Smooth muscle cell (in vitro differentiated cells): ENCODE results near the gene CCDC80. TPM values are rescaled to one million over a fixed set of nuclear protein-coding genes. Genes with fewer than 3 reads are reported as not detected.
A peak's percentile ranks its signal among the peaks of the same experiment; 100 is the strongest.

ENCODE experiments used
- DNase-seq: peaks from one replicate; lab custom pipeline; 2025; ENCODE audit not compliant: unreplicated experiment; lab: John Stamatoyannopoulos, UW
- H2AFZ ChIP-seq: fragments of 200-600 bp; sonication (generic); 2 replicates; pipeline ENCODE4 v1.6.0; 2016; ENCODE audit warnings: antibody characterized with exemption, low read depth, mild to moderate bottlenecking
- H3F3A ChIP-seq: fragments of 200-600 bp; sonication (generic); 2 replicates; pipeline ENCODE4 v1.6.0; 2017; ENCODE audit warnings: antibody characterized with exemption, low read depth
- H3K27ac ChIP-seq: fragments of 200-600 bp; sonication (generic); 2 replicates; pipeline ENCODE4 v1.5.1; 2016; ENCODE audit warnings: low read depth, mild to moderate bottlenecking
- H3K27me3 ChIP-seq: fragments of 200-600 bp; sonication (generic); 2 replicates; pipeline ENCODE4 v1.6.1; 2016; ENCODE audit warnings: low read depth, mild to moderate bottlenecking
- H3K36me3 ChIP-seq: fragments of 200-600 bp; sonication (generic); 2 replicates; pipeline ENCODE4 v1.5.1; 2016; ENCODE audit warnings: low read depth
- H3K4me1 ChIP-seq: fragments of 200-600 bp; sonication (generic); 2 replicates; pipeline ENCODE4 v1.5.1; 2016; ENCODE audit warnings: low read depth
- H3K4me2 ChIP-seq: fragments of 200-600 bp; sonication (generic); 2 replicates; pipeline ENCODE4 v1.6.0; 2016; ENCODE audit warnings: mild to moderate bottlenecking
- H3K4me3 ChIP-seq: fragments of 200-600 bp; sonication (generic); 2 replicates; pipeline ENCODE4 v1.5.1; 2016; ENCODE audit warnings: mild to moderate bottlenecking
- H3K79me2 ChIP-seq: fragments of 200-600 bp; sonication (generic); 2 replicates; pipeline ENCODE4 v1.6.0; 2016; ENCODE audit warnings: low read depth, mild to moderate bottlenecking
- H3K9ac ChIP-seq: fragments of 200-600 bp; sonication (generic); 2 replicates; pipeline ENCODE4 v1.6.0; 2016; ENCODE audit warnings: low read depth
- H3K9me3 ChIP-seq: fragments of 200-600 bp; sonication (generic); replicated peaks from 2 replicates; pipeline ENCODE4 v1.5.1; 2016; ENCODE audit warnings: low read depth
- H4K20me1 ChIP-seq: fragments of 200-600 bp; sonication (generic); 2 replicates; pipeline ENCODE4 v1.6.0; 2016; ENCODE audit warnings: low read depth
- CTCF ChIP-seq: fragments of 200-600 bp; sonication (generic); IDR thresholded peaks from 2 replicates; pipeline ENCODE4 v1.5.1; 2017; ENCODE audit warnings: borderline replicate concordance, mild to moderate bottlenecking, antibody characterized with exemption; ENCODE audit not compliant: insufficient read depth, poor library complexity, severe bottlenecking
- WGBS: methylation state at CpG from one replicate; pipeline ENCODE4 v1.1.7; 2016; ENCODE audit warnings: low lambda C conversion rate; 5-methylcytosine and 5-hydroxymethylcytosine counted together
- polyA plus RNA-seq: library from polyadenylated mRNA; unstranded; fragments of >200 nt; fragmentation: Nextera tagmentation; extraction: Ambion mirVana; gene quantifications from 2 replicates; pipeline ENCODE4 v1.2.1, GENCODE V29; 2016
- total RNA-seq: library from RNA; depleted of rRNA; stranded (reverse); fragments of >200 nt; gene quantifications from 2 replicates; pipeline ENCODE4 v1.2.3, GENCODE V29; 2014

CCDC80 gene
- total and polyA plus RNA-seq, 2 experiments from 2014 or later = 67.9 to 159 TPM

- Histone ChIP-seq H3K27me3 (no peaks in the 10 kb centered on the region), H3F3A (no peaks in the 10 kb centered on the region), H3K9me3 (no peaks in the 10 kb centered on the region), H3K36me3 (no peaks in the 10 kb centered on the region), H3K79me2 (no peaks in the 10 kb centered on the region), H3K4me2 (no peak overlapping the region), H3K9ac (no peak overlapping the region), H3K4me3 (no peak overlapping the region), H3K4me1 (peaks cover 23% of the 10 kb centered on the region), H4K20me1 (no peaks in the 10 kb centered on the region), H2AFZ (no peak overlapping the region), H3K27ac (peak overlapping the region; percentile 65)
- TF ChIP-seq CTCF = no peak
- 51% methylated on average over 5 of the region's 5 CpGs for WGBS
- DNase-seq = no peak
Measured at GRCh38 chr3:112685956-112686799, 45.2 kb upstream of the CCDC80 start.

- H3K9me3 ChIP-seq = no peaks in the 10 kb centered on the region
- no peak overlapping the region for H2AFZ ChIP-seq
- H3K27ac ChIP-seq = no peak overlapping the region
- no peak overlapping the region for H3K4me3 ChIP-seq
- no peak overlapping the region for H3K9ac ChIP-seq
- no peak for TF ChIP-seq CTCF
- no peaks in the 10 kb centered on the region for H3F3A ChIP-seq
- no peaks in the 10 kb centered on the region for H3K79me2 ChIP-seq
- DNase-seq = no peak
- no peaks in the 10 kb centered on the region for H3K36me3 ChIP-seq
- H3K27me3 ChIP-seq = no peaks in the 10 kb centered on the region
- H4K20me1 ChIP-seq = no peaks in the 10 kb centered on the region
- no peak overlapping the region for H3K4me2 ChIP-seq
- peaks cover 23% of the 10 kb centered on the region for H3K4me1 ChIP-seq
- 60% methylated on average over 7 of the region's 7 CpGs for whole genome bisulfite sequencing
Measured at GRCh38 chr3:112685420-112685819, 44.5 kb upstream of the CCDC80 start.

- no peak overlapping the region for H3K9ac ChIP-seq
- H3K36me3 ChIP-seq = no peaks in the 10 kb centered on the region
- H3K4me1 ChIP-seq = peaks cover 8% of the 10 kb centered on the region
- TF ChIP-seq CTCF = no peak
- H3F3A ChIP-seq = peaks cover 5% of the 10 kb centered on the region
- no peaks in the 10 kb centered on the region for H4K20me1 ChIP-seq
- H3K27me3 ChIP-seq = no peaks in the 10 kb centered on the region
- H3K9me3 ChIP-seq = no peaks in the 10 kb centered on the region
- peak overlapping the region; percentile 61 for H3K4me2 ChIP-seq
- 93% methylated on average over 5 of the region's 5 CpGs for WGBS
- H3K27ac ChIP-seq = peak overlapping the region; percentile 77
- peak overlapping the region; percentile 76 for H2AFZ ChIP-seq
- no peak for DNase-seq
- no peak overlapping the region for H3K4me3 ChIP-seq
- H3K79me2 ChIP-seq = no peaks in the 10 kb centered on the region
Measured at GRCh38 chr3:112682361-112682760, 41.4 kb upstream of the CCDC80 start.

GRCh38 chr3:112681822-112682325 lies 40.9 kb upstream of the CCDC80 start:
- no peak for DNase-seq
- Histone ChIP-seq H3K4me1 (peaks cover 3% of the 10 kb centered on the region), H2AFZ (peak overlapping the region; percentile 76)

More at GRCh38 chr3:112681822-112682325, 40.9 kb upstream of the CCDC80 start:
- no peak for TF ChIP-seq CTCF
- H3K9me3 ChIP-seq = no peaks in the 10 kb centered on the region
- H4K20me1 ChIP-seq = no peaks in the 10 kb centered on the region
- H3K4me2 ChIP-seq = peak overlapping the region; percentile 61
- H3K9ac ChIP-seq = no peak overlapping the region
- WGBS = 63% methylated on average over 2 of the region's 2 CpGs
- H3F3A ChIP-seq = peaks cover 9% of the 10 kb centered on the region
- H3K36me3 ChIP-seq = no peaks in the 10 kb centered on the region
- peak overlapping the region; percentile 77 for H3K27ac ChIP-seq
- H3K79me2 ChIP-seq = no peaks in the 10 kb centered on the region
- H3K27me3 ChIP-seq = no peaks in the 10 kb centered on the region
- H3K4me3 ChIP-seq = no peak overlapping the region
